ENCODE measurements around the gene ACTR5. TPM values are rescaled to one million over a fixed set of nuclear protein-coding genes. Genes with fewer than 3 reads are reported as not detected.

Gene ACTR5
- total RNA-seq, 2 experiments from 2014 or later = 12.3 to 21.1 TPM

GRCh38 chr20:38754924-38755323, 6.7 kb downstream of the ACTR5 start:
- Histone ChIP-seq H3K9me2 (ENCODE audit: insufficient read depth, low read length) (no peaks in the 10 kb centered on the region), H3K36me3 (ENCODE audit: insufficient read depth, low read length) (peaks cover 90% of the 10 kb centered on the region), H3K79me2 (ENCODE audit: insufficient read depth, low read depth, low read length) (peaks cover under 1% of the 10 kb centered on the region; the same call in 1 of the 2 replicates), H3K4me3 (ENCODE audit: low read depth, low read length, poor library complexity, severe bottlenecking) (no peak overlapping the region), H3K9me3 (ENCODE audit: low read length) (no peaks in the 10 kb centered on the region), H3K4me2 (ENCODE audit: low read length) (no peak overlapping the region), H3K4me1 (ENCODE audit: insufficient read depth, low read length, poor library complexity, severe bottlenecking) (peaks cover 3% of the 10 kb centered on the region), H3K27ac (ENCODE audit: low read depth, low read length, poor library complexity, severe bottlenecking) (no peak overlapping the region), H2AFZ (ENCODE audit: low read length) (no peak overlapping the region), H4K20me1 (ENCODE audit: insufficient read depth, low read length) (peaks cover 4% of the 10 kb centered on the region)
- intact Hi-C loops (cut with micrococcal nuclease; ENCODE audit: unreplicated experiment) = no loop called here
- no peak for DNase-seq (ENCODE audit: low spot score)
- TF ChIP-seq EZH2phosphoT487 (IDR thresholded peaks at IDR 0.05; ENCODE audit: borderline replicate concordance, low read depth, low read length) = no peak
- no peak for TF ChIP-seq CTCF (conservative IDR thresholded peaks at IDR 0.05; ENCODE audit: low read length)
- ChIA-PET POLR2A (no interaction called here), CTCF (ENCODE audit: unreplicated experiment) (interaction anchor here (0.8 kb wide), 1 partner anchor 35 kb away, joined by 3 read pairs; no protein-coding TSS in a partner anchor)
- no TSS peak for BruUV-seq (replicated peaks)

GRCh38 chr20:38755324-38755910, 7.2 kb downstream of the ACTR5 start:
- H3K4me3 ChIP-seq (ENCODE audit: low read depth, low read length, poor library complexity, severe bottlenecking) = no peak overlapping the region
- H3K9me3 ChIP-seq (ENCODE audit: low read length) = no peaks in the 10 kb centered on the region
- POLR2A ChIA-PET = no interaction called here
- CTCF ChIA-PET (ENCODE audit: unreplicated experiment) = no interaction called here
- H3K79me2 ChIP-seq (ENCODE audit: insufficient read depth, low read depth, low read length) = no peaks in the 10 kb centered on the region
- peaks cover 90% of the 10 kb centered on the region for H3K36me3 ChIP-seq (ENCODE audit: insufficient read depth, low read length)
- H2AFZ ChIP-seq (ENCODE audit: low read length) = no peak overlapping the region
- no peak overlapping the region for H3K27ac ChIP-seq (ENCODE audit: low read depth, low read length, poor library complexity, severe bottlenecking)
- no peaks in the 10 kb centered on the region for H3K9me2 ChIP-seq (ENCODE audit: insufficient read depth, low read length)
- no TSS peak for BruUV-seq (replicated peaks)
- no peak overlapping the region for H3K4me2 ChIP-seq (ENCODE audit: low read length)
- DNase-seq (ENCODE audit: low spot score) = no peak
- peaks cover 4% of the 10 kb centered on the region; the same call in 1 of the 2 replicates for H4K20me1 ChIP-seq (ENCODE audit: insufficient read depth, low read length)
- intact Hi-C loops (cut with micrococcal nuclease; ENCODE audit: unreplicated experiment) = no loop called here
- H3K4me1 ChIP-seq (ENCODE audit: insufficient read depth, low read length, poor library complexity, severe bottlenecking) = no peaks in the 10 kb centered on the region
- TF ChIP-seq CTCF (conservative IDR thresholded peaks at IDR 0.05; ENCODE audit: low read length) (no peak), EZH2phosphoT487 (IDR thresholded peaks at IDR 0.05; ENCODE audit: borderline replicate concordance, low read depth, low read length) (no peak)

GRCh38 chr20:38757145-38757775, 9.0 kb downstream of the ACTR5 start:
- no peak overlapping the region for H3K27ac ChIP-seq (ENCODE audit: low read depth, low read length, poor library complexity, severe bottlenecking)
- POLR2A ChIA-PET = interaction anchor here (0.5 to 1.4 kb wide), 3 partner anchors 9 to 154 kb away, joined by 3 to 5 read pairs (median 3); partner anchors contain the start of gene ACTR5
- no peaks in the 10 kb centered on the region for H3K9me3 ChIP-seq (ENCODE audit: low read length)
- TF ChIP-seq EZH2phosphoT487 (IDR thresholded peaks at IDR 0.05; ENCODE audit: borderline replicate concordance, low read depth, low read length) (no peak), CTCF (conservative IDR thresholded peaks at IDR 0.05; ENCODE audit: low read length) (no peak)
- H3K79me2 ChIP-seq (ENCODE audit: insufficient read depth, low read depth, low read length) = no peaks in the 10 kb centered on the region
- DNase-seq (ENCODE audit: low spot score) = no peak
- BruUV-seq (replicated peaks) = no TSS peak
- H3K4me1 ChIP-seq (ENCODE audit: insufficient read depth, low read length, poor library complexity, severe bottlenecking) = no peaks in the 10 kb centered on the region
- no peaks in the 10 kb centered on the region for H4K20me1 ChIP-seq (ENCODE audit: insufficient read depth, low read length)
- no peak overlapping the region for H2AFZ ChIP-seq (ENCODE audit: low read length)
- no peaks in the 10 kb centered on the region for H3K9me2 ChIP-seq (ENCODE audit: insufficient read depth, low read length)
- H3K36me3 ChIP-seq (ENCODE audit: insufficient read depth, low read length) = peaks cover 93% of the 10 kb centered on the region
- no peak overlapping the region for H3K4me2 ChIP-seq (ENCODE audit: low read length)
- CTCF ChIA-PET (ENCODE audit: unreplicated experiment) = no interaction called here
- intact Hi-C loops (cut with micrococcal nuclease; ENCODE audit: unreplicated experiment) = no loop called here
- no peak overlapping the region for H3K4me3 ChIP-seq (ENCODE audit: low read depth, low read length, poor library complexity, severe bottlenecking)

Data from OCI-LY7 (cell line).